RWPE1 (cell line): Measurements from ENCODE around the gene SOX11.

Experiments
- CTCF ChIA-PET: fragments of 350-600 bp; sonication (Branson Sonifier 250); formaldehyde crosslinking; extraction: SDS; loops from one replicate; lab custom pipeline; 2021; lab: Yijun Ruan, JAX
- POLR2A ChIA-PET: fragments of 400-600 bp; formaldehyde crosslinking; extraction: SDS; loops from one replicate; lab custom pipeline; 2020; ENCODE audit warnings: antibody characterized with exemption; ENCODE audit not compliant: low non-redundant PET; lab: Yijun Ruan, JAX
- DNase-seq: peaks from one replicate; pipeline ENCODE4 v3.0.0; 2012; ENCODE audit warnings: low spot score
- H3K27ac ChIP-seq: fragments of 450-650 bp; 2 replicates; pipeline ENCODE4 v1.5.1; 2017
- TF ChIP-seq, protein P1 (sequence below): fragments of 450-650 bp; conservative IDR thresholded peaks from 2 replicates; pipeline ENCODE4 v1.5.1; 2017; ENCODE audit warnings: low read depth, mild to moderate bottlenecking

Gene SOX11

DNA sequence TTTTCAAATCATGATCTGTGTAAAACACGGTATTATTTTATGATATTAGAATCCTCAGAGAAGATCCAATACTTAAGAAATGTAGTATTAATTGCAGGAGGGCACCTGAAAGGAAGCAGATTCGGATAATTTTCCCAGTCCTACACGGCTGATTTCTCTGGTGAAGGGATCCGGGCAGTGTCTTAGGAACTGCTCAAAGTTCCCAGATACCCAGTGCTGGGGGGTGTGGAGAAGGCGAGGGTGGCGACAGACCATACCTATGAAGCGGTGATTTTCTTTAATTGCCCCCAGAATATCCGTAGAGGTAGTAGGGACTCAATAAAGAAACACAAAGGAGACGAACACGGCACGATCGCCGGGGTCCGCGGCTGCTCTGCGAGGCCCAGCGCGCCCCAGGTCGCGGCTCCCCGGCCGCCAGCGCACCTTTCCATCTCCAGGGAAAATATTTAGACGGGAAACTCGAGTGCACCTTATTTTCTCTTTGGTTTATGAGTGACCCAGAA lies 1.4 kb upstream of the SOX11 start:
- ChIA-PET CTCF (no interaction called here), POLR2A (no interaction called here)
- TF ChIP-seq, protein P1, sequence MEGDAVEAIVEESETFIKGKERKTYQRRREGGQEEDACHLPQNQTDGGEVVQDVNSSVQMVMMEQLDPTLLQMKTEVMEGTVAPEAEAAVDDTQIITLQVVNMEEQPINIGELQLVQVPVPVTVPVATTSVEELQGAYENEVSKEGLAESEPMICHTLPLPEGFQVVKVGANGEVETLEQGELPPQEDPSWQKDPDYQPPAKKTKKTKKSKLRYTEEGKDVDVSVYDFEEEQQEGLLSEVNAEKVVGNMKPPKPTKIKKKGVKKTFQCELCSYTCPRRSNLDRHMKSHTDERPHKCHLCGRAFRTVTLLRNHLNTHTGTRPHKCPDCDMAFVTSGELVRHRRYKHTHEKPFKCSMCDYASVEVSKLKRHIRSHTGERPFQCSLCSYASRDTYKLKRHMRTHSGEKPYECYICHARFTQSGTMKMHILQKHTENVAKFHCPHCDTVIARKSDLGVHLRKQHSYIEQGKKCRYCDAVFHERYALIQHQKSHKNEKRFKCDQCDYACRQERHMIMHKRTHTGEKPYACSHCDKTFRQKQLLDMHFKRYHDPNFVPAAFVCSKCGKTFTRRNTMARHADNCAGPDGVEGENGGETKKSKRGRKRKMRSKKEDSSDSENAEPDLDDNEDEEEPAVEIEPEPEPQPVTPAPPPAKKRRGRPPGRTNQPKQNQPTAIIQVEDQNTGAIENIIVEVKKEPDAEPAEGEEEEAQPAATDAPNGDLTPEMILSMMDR = no peak
- DNase-seq = no peak
- no peak overlapping the region for H3K27ac ChIP-seq

DNA sequence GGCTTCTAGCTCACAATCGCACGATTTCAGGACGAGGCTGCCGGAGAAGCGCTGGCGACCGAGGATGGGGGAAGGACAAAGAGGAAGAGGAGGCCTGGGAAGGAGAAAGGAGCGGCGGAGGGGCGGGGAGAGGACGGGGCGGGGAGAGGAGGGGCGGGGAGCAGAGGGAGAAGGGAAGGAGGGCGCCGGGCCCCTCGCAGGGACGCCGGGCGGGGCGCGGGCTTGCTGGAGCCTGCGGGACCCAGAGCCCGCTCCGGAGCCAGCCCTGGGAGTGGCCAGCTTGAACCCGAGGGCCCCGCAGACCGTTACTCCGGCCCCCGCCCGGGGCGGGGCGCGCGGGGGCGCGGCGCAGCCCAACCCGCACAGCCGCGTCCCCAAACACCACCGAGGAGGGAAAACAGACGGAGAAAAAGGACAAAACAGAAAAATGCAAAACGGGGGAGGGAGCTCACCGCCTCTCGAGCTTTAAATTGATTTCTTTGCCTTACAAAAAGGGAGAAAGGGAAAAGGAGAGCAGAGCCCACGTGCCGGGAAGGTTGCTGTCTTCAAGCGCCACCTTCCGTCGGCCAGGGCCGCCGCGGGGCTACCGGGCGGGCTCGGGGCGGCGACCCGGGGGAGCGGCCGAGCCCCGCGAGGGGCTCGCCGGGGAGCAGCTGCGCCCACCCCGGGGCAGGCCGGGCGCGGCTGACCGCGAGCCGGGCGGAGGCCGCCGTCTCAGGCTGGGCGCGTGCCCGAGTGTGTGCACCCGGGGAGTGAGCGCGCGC lies 781 bp upstream of the SOX11 start:
- CTCF ChIA-PET = no interaction called here

DNA sequence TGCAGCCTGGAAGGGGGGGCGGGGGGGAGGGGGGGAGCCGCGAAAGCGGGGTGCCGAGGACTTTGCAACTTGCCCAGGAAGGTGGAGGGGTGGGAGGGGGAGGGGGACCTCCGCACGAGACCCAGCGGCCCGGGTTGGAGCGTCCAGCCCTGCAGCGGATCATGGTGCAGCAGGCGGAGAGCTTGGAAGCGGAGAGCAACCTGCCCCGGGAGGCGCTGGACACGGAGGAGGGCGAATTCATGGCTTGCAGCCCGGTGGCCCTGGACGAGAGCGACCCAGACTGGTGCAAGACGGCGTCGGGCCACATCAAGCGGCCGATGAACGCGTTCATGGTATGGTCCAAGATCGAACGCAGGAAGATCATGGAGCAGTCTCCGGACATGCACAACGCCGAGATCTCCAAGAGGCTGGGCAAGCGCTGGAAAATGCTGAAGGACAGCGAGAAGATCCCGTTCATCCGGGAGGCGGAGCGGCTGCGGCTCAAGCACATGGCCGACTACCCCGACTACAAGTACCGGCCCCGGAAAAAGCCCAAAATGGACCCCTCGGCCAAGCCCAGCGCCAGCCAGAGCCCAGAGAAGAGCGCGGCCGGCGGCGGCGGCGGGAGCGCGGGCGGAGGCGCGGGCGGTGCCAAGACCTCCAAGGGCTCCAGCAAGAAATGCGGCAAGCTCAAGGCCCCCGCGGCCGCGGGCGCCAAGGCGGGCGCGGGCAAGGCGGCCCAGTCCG lies 540 bp downstream of the SOX11 start:
- TF ChIP-seq, protein P1 = no peak
- ChIA-PET POLR2A (no interaction called here), CTCF (interaction anchor here (0.6 kb wide), 1 partner anchor 1110 kb away, joined by 3 read pairs; no protein-coding TSS in a partner anchor)
- H3K27ac ChIP-seq = no peak overlapping the region
- DNase-seq = no peak

More for the DNA sequence above, 781 bp upstream of the SOX11 start:
- no peak for DNase-seq
- H3K27ac ChIP-seq = no peak overlapping the region
- TF ChIP-seq, protein P1 = no peak
- POLR2A ChIA-PET = no interaction called here

DNA sequence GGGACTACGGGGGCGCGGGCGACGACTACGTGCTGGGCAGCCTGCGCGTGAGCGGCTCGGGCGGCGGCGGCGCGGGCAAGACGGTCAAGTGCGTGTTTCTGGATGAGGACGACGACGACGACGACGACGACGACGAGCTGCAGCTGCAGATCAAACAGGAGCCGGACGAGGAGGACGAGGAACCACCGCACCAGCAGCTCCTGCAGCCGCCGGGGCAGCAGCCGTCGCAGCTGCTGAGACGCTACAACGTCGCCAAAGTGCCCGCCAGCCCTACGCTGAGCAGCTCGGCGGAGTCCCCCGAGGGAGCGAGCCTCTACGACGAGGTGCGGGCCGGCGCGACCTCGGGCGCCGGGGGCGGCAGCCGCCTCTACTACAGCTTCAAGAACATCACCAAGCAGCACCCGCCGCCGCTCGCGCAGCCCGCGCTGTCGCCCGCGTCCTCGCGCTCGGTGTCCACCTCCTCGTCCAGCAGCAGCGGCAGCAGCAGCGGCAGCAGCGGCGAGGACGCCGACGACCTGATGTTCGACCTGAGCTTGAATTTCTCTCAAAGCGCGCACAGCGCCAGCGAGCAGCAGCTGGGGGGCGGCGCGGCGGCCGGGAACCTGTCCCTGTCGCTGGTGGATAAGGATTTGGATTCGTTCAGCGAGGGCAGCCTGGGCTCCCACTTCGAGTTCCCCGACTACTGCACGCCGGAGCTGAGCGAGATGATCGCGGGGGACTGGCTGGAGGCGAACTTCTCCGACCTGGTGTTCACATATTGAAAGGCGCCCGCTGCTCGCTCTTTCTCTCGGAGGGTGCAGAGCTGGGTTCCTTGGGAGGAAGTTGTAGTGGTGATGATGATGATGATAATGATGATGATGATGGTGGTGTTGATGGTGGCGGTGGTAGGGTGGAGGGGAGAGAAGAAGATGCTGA lies 1.4 kb downstream of the SOX11 start:
- H3K27ac ChIP-seq = no peak overlapping the region
- CTCF ChIA-PET = no interaction called here
- TF ChIP-seq, protein P1 = no peak
- DNase-seq = no peak
- POLR2A ChIA-PET = interaction anchor here (0.7 kb wide), 1 partner anchor 11 kb away, joined by 3 read pairs; no protein-coding TSS in a partner anchor

DNA sequence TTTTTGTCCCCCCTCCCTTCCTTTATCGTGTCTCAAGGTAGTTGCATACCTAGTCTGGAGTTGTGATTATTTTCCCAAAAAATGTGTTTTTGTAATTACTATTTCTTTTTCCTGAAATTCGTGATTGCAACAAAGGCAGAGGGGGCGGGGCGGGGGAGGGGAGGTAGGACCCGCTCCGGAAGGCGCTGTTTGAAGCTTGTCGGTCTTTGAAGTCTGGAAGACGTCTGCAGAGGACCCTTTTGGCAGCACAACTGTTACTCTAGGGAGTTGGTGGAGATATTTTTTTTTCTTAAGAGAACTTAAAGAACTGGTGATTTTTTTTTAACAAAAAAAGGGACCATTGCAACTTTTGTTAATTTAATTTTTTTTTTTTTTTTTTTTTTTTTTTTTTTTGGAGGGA lies 2.1 kb downstream of the SOX11 start:
- TF ChIP-seq, protein P1 = no peak
- ChIA-PET POLR2A (no interaction called here), CTCF (interaction anchor here (0.6 kb wide), 1 partner anchor 76 kb away, joined by 4 read pairs; no protein-coding TSS in a partner anchor)
- no peak overlapping the region for H3K27ac ChIP-seq
- no peak for DNase-seq
